ENCODE data around the gene KCNMA1. TPM values are rescaled to one million over a fixed set of nuclear protein-coding genes. Genes with fewer than 3 reads are reported as not detected.

Gene KCNMA1
- total and polyA plus RNA-seq, 10 donors = 9.3 to 114 (median 51.5) TPM

- no peak overlapping the region for H3K27ac ChIP-seq
- 70 to 78% (median 76%) methylated on average over 12 of the region's 12 CpGs for WGBS, 5 donors
- H3K4me3 ChIP-seq = no peak overlapping the region
- no peaks in the 10 kb centered on the region for H3K4me1 ChIP-seq
- TF ChIP-seq POLR2AphosphoS5 (IDR thresholded peaks at IDR 0.05) = no peak
- intact Hi-C loops (cut with DNase I; ENCODE audit: low total_unique reads) = loop anchor here (10.0 kb wide), 2 partner anchors 206 to 536 kb away; no protein-coding TSS in a partner anchor
- no peak for DNase-seq
- peaks cover 0 to 13% (median 0%) of the 10 kb centered on the region in 7 donors for H3K27me3 ChIP-seq (replicated peaks in 1 of 7)
- H3K9me3 ChIP-seq = no peaks in the 10 kb centered on the region
- H3K36me3 ChIP-seq = no peaks in the 10 kb centered on the region
Measured at GRCh38 chr10:77179015-77179695, 458.5 kb downstream of the KCNMA1 start.

GRCh38 chr10:77177589-77177988 is 460.0 kb downstream of the KCNMA1 start:
- intact Hi-C loops (cut with DNase I; ENCODE audit: low total_unique reads) = loop anchor here (10.0 kb wide), 2 partner anchors 207 to 537 kb away; no protein-coding TSS in a partner anchor
- Histone ChIP-seq H3K4me1 (peaks cover 0 to 4% (median 0%) of the 10 kb centered on the region in 6 donors), H3K27ac (no peak overlapping the region), H3K36me3 (no peaks in the 10 kb centered on the region), H3K9me3 (no peaks in the 10 kb centered on the region), H3K4me3 (no peak overlapping the region), H3K27me3 (replicated peaks in 1 of 7) (peaks cover 0 to 13% (median 0%) of the 10 kb centered on the region in 7 donors)
- 71 to 100% (median 94%) methylated on average over 1 of the region's 1 CpG for WGBS, 5 donors
- TF ChIP-seq POLR2A (IDR thresholded peaks at IDR 0.05) (no peak), POLR2AphosphoS5 (IDR thresholded peaks at IDR 0.05) (no peak)
- TF ChIP-seq, protein P1, sequence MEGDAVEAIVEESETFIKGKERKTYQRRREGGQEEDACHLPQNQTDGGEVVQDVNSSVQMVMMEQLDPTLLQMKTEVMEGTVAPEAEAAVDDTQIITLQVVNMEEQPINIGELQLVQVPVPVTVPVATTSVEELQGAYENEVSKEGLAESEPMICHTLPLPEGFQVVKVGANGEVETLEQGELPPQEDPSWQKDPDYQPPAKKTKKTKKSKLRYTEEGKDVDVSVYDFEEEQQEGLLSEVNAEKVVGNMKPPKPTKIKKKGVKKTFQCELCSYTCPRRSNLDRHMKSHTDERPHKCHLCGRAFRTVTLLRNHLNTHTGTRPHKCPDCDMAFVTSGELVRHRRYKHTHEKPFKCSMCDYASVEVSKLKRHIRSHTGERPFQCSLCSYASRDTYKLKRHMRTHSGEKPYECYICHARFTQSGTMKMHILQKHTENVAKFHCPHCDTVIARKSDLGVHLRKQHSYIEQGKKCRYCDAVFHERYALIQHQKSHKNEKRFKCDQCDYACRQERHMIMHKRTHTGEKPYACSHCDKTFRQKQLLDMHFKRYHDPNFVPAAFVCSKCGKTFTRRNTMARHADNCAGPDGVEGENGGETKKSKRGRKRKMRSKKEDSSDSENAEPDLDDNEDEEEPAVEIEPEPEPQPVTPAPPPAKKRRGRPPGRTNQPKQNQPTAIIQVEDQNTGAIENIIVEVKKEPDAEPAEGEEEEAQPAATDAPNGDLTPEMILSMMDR (IDR thresholded peaks at IDR 0.05 in 8 of 11, conservative IDR thresholded peaks at IDR 0.05 in 3 of 11) = no peak
- DNase-seq = no peak

GRCh38 chr10:77177161-77177560 is 460.4 kb downstream of the KCNMA1 start:
- Histone ChIP-seq H3K36me3 (no peaks in the 10 kb centered on the region), H3K9me3 (no peaks in the 10 kb centered on the region), H3K27me3 (replicated peaks in 1 of 7) (peaks cover 0 to 13% (median 0%) of the 10 kb centered on the region in 7 donors), H3K4me1 (peaks cover 0 to 4% (median 0%) of the 10 kb centered on the region in 6 donors), H3K27ac (no peak overlapping the region), H3K4me3 (no peak overlapping the region)
- no peak for DNase-seq
- intact Hi-C loops (cut with DNase I; ENCODE audit: low total_unique reads) = loop anchor here (10.0 kb wide), 2 partner anchors 208 to 538 kb away; no protein-coding TSS in a partner anchor
- TF ChIP-seq, protein P1 (IDR thresholded peaks at IDR 0.05 in 8 of 11, conservative IDR thresholded peaks at IDR 0.05 in 3 of 11) = no peak
- no peak for TF ChIP-seq POLR2A (IDR thresholded peaks at IDR 0.05)
- no peak for TF ChIP-seq POLR2AphosphoS5 (IDR thresholded peaks at IDR 0.05)

DNA sequence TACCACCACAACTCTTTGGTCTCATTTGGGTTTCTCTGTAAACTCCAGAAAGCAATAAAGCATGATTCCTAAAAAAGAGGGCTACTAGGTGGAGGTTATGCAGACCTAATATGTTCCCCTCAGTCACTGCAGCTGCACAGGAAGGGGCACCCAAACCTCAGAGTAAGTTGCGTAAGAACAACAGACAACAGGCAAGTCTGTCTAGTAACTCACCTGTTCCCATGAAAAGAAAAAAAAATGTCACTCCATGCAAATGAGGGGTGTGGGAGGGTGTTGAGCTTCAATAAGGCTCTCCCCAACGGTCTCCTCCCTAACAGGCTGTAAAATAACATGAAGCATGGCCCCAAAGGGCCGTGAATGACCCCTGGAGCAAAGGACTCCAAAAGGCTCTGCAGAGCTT is 461.4 kb downstream of the KCNMA1 start:
- intact Hi-C loops (cut with DNase I; ENCODE audit: low total_unique reads) = loop anchor here (10.0 kb wide), 2 partner anchors 209 to 539 kb away; no protein-coding TSS in a partner anchor
- TF ChIP-seq, protein P1 (IDR thresholded peaks at IDR 0.05 in 8 of 11, conservative IDR thresholded peaks at IDR 0.05 in 3 of 11) = no peak
- TF ChIP-seq POLR2A (IDR thresholded peaks at IDR 0.05) = no peak
- no peak for TF ChIP-seq POLR2AphosphoS5 (IDR thresholded peaks at IDR 0.05)
- WGBS, 5 donors = 55 to 69% (median 64%) methylated on average over 3 of the region's 3 CpGs

More for the DNA sequence above, 461.4 kb downstream of the KCNMA1 start:
- Histone ChIP-seq H3K27me3 (replicated peaks in 1 of 7) (peaks cover 0 to 13% (median 0%) of the 10 kb centered on the region in 7 donors), H3K27ac (no peak overlapping the region), H3K9me3 (no peaks in the 10 kb centered on the region), H3K36me3 (no peaks in the 10 kb centered on the region), H3K4me1 (peaks cover 0 to 4% (median 0%) of the 10 kb centered on the region in 6 donors), H3K4me3 (no peak overlapping the region)
- DNase-seq = no peak
